Smooth muscle cell (in vitro differentiated cells): ENCODE data around the gene PPFIBP2. TPM values are rescaled to one million over a fixed set of nuclear protein-coding genes. Genes with fewer than 3 reads are reported as not detected.
A peak's percentile ranks its signal among the peaks of the same experiment; 100 is the strongest.

Experiments used
- DNase-seq: peaks from one replicate; lab custom pipeline; 2025; ENCODE audit not compliant: unreplicated experiment; lab: John Stamatoyannopoulos, UW
- H2AFZ ChIP-seq: fragments of 200-600 bp; sonication (generic); 2 replicates; pipeline ENCODE4 v1.6.0; 2016; ENCODE audit warnings: antibody characterized with exemption, low read depth, mild to moderate bottlenecking
- H3F3A ChIP-seq: fragments of 200-600 bp; sonication (generic); 2 replicates; pipeline ENCODE4 v1.6.0; 2017; ENCODE audit warnings: antibody characterized with exemption, low read depth
- H3K27ac ChIP-seq: fragments of 200-600 bp; sonication (generic); 2 replicates; pipeline ENCODE4 v1.5.1; 2016; ENCODE audit warnings: low read depth, mild to moderate bottlenecking
- H3K27me3 ChIP-seq: fragments of 200-600 bp; sonication (generic); 2 replicates; pipeline ENCODE4 v1.6.1; 2016; ENCODE audit warnings: low read depth, mild to moderate bottlenecking
- H3K36me3 ChIP-seq: fragments of 200-600 bp; sonication (generic); 2 replicates; pipeline ENCODE4 v1.5.1; 2016; ENCODE audit warnings: low read depth
- H3K4me1 ChIP-seq: fragments of 200-600 bp; sonication (generic); 2 replicates; pipeline ENCODE4 v1.5.1; 2016; ENCODE audit warnings: low read depth
- H3K4me2 ChIP-seq: fragments of 200-600 bp; sonication (generic); 2 replicates; pipeline ENCODE4 v1.6.0; 2016; ENCODE audit warnings: mild to moderate bottlenecking
- H3K4me3 ChIP-seq: fragments of 200-600 bp; sonication (generic); 2 replicates; pipeline ENCODE4 v1.5.1; 2016; ENCODE audit warnings: mild to moderate bottlenecking
- H3K79me2 ChIP-seq: fragments of 200-600 bp; sonication (generic); 2 replicates; pipeline ENCODE4 v1.6.0; 2016; ENCODE audit warnings: low read depth, mild to moderate bottlenecking
- H3K9ac ChIP-seq: fragments of 200-600 bp; sonication (generic); 2 replicates; pipeline ENCODE4 v1.6.0; 2016; ENCODE audit warnings: low read depth
- H3K9me3 ChIP-seq: fragments of 200-600 bp; sonication (generic); replicated peaks from 2 replicates; pipeline ENCODE4 v1.5.1; 2016; ENCODE audit warnings: low read depth
- H4K20me1 ChIP-seq: fragments of 200-600 bp; sonication (generic); 2 replicates; pipeline ENCODE4 v1.6.0; 2016; ENCODE audit warnings: low read depth
- CTCF ChIP-seq: fragments of 200-600 bp; sonication (generic); IDR thresholded peaks from 2 replicates; pipeline ENCODE4 v1.5.1; 2017; ENCODE audit warnings: borderline replicate concordance, mild to moderate bottlenecking, antibody characterized with exemption; ENCODE audit not compliant: insufficient read depth, poor library complexity, severe bottlenecking
- WGBS: methylation state at CpG from one replicate; pipeline ENCODE4 v1.1.7; 2016; ENCODE audit warnings: low lambda C conversion rate; 5-methylcytosine and 5-hydroxymethylcytosine counted together
- polyA plus RNA-seq: library from polyadenylated mRNA; unstranded; fragments of >200 nt; fragmentation: Nextera tagmentation; extraction: Ambion mirVana; gene quantifications from 2 replicates; pipeline ENCODE4 v1.2.1, GENCODE V29; 2016
- total RNA-seq: library from RNA; depleted of rRNA; stranded (reverse); fragments of >200 nt; gene quantifications from 2 replicates; pipeline ENCODE4 v1.2.3, GENCODE V29; 2014

PPFIBP2 gene
- total and polyA plus RNA-seq, 2 experiments from 2014 or later: 9.8 to 20.2 TPM

- no peaks in the 10 kb centered on the region for H3F3A ChIP-seq
- H4K20me1 ChIP-seq: no peaks in the 10 kb centered on the region
- H3K27ac ChIP-seq: no peak overlapping the region
- no peaks in the 10 kb centered on the region for H3K9me3 ChIP-seq
- no peak overlapping the region for H3K4me3 ChIP-seq
- no peaks in the 10 kb centered on the region for H3K79me2 ChIP-seq
- no peak for DNase-seq
- no peak overlapping the region for H3K4me2 ChIP-seq
- H3K36me3 ChIP-seq: no peaks in the 10 kb centered on the region
- H3K27me3 ChIP-seq: no peaks in the 10 kb centered on the region
- TF ChIP-seq CTCF: no peak
- 95% methylated on average over 3 of the region's 3 CpGs for WGBS
- no peak overlapping the region for H2AFZ ChIP-seq
- H3K4me1 ChIP-seq: no peaks in the 10 kb centered on the region
- H3K9ac ChIP-seq: no peak overlapping the region
These were observed 32.6 kb downstream of the PPFIBP2 start for GRCh38 chr11:7546324-7546791.

DNA sequence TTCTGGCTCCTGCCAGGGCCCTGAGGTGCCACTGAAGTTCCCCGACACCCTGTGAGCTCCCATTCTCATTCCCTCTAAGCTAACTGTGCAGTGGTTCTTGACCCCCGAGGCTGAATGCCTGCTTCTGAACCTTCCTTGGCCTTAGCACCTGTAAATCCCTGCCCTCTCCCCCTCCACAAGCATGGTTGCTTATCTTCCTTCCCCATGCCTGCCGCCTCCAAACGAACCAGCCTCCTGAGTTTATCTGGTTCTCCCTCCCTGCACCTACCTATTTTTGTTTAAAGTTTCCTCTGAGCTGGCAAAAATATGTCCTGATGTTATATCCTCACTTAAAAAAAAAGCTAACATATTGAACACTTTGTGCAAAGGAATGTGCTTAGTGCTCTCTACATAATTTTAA, 33.9 kb downstream of the PPFIBP2 start:
- no peak for TF ChIP-seq CTCF
- 86% methylated on average over 4 of the region's 4 CpGs for WGBS
- DNase-seq: no peak

DNA sequence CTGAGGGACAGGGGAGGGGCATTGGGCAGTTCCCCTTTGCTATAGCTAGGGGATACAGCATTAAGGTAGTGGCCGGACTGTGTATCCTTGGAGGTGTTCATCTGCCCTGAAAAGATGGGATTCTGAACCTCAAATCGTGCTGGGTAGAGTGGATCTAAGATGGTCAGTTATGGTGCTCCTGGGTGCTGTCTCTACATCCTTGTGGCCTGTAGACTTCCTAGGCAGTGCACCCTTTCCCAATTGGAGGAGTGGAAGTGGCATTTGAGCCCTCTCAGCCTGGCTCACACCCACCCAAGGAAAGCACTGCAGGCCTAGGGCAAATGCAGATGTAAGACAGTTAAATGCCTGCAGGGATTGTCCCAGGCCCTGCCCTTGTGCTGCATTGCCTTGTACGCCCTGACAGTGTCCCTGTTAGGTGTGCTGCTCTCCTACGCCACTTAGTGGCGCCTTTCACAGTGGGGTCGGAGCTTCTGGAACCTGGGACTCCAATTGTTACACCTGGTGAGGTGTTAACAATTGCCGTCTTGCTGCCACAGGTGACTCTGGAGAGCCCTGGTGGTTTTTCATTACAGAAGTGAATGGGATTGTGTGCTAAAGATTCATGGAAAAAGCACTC, 35.0 kb downstream of the PPFIBP2 start:
- Histone ChIP-seq H2AFZ (no peak overlapping the region), H3K79me2 (no peaks in the 10 kb centered on the region), H4K20me1 (no peaks in the 10 kb centered on the region), H3K9me3 (no peaks in the 10 kb centered on the region), H3K36me3 (no peaks in the 10 kb centered on the region), H3K4me2 (no peak overlapping the region), H3K9ac (no peak overlapping the region), H3K27me3 (no peaks in the 10 kb centered on the region), H3F3A (no peaks in the 10 kb centered on the region), H3K27ac (no peak overlapping the region), H3K4me1 (no peaks in the 10 kb centered on the region), H3K4me3 (no peak overlapping the region)
- no peak for DNase-seq
- 66% methylated on average over 7 of the region's 7 CpGs for WGBS
- TF ChIP-seq CTCF: peak; percentile 21

More for the DNA sequence above, 33.9 kb downstream of the PPFIBP2 start:
- H3F3A ChIP-seq: no peaks in the 10 kb centered on the region
- no peaks in the 10 kb centered on the region for H3K9me3 ChIP-seq
- no peaks in the 10 kb centered on the region for H4K20me1 ChIP-seq
- H3K4me1 ChIP-seq: no peaks in the 10 kb centered on the region
- H3K27ac ChIP-seq: no peak overlapping the region
- H2AFZ ChIP-seq: no peak overlapping the region
- no peak overlapping the region for H3K4me2 ChIP-seq
- H3K36me3 ChIP-seq: no peaks in the 10 kb centered on the region
- no peak overlapping the region for H3K9ac ChIP-seq
- no peaks in the 10 kb centered on the region for H3K27me3 ChIP-seq
- H3K4me3 ChIP-seq: no peak overlapping the region
- H3K79me2 ChIP-seq: no peaks in the 10 kb centered on the region

DNA sequence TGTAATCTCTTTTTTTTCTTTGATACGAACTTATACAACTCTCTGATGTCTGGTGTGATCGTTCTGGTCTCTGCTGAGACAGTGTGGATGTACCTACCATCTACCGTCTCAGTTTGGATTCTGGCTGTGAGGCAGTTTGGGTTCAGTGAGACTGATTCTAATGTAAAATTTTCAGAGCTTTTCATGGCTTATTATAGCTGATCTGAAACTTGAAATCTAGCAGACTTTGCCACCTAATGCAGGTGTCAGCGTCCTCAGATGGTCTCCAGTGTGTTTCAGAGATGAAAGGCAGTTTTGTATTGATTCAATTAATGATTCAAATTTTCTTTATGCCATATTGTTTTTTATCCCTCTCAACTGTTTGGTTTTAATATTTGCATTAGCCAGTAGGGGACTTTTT, 35.9 kb downstream of the PPFIBP2 start:
- H3F3A ChIP-seq: no peaks in the 10 kb centered on the region
- H2AFZ ChIP-seq: no peak overlapping the region
- H3K27me3 ChIP-seq: no peaks in the 10 kb centered on the region
- no peak overlapping the region for H3K9ac ChIP-seq
- no peak overlapping the region for H3K4me3 ChIP-seq
- no peaks in the 10 kb centered on the region for H3K4me1 ChIP-seq
- WGBS: 93% methylated on average over 4 of the region's 4 CpGs
- H3K36me3 ChIP-seq: no peaks in the 10 kb centered on the region
- H4K20me1 ChIP-seq: no peaks in the 10 kb centered on the region
- no peak overlapping the region for H3K4me2 ChIP-seq
- TF ChIP-seq CTCF: no peak
- no peaks in the 10 kb centered on the region for H3K9me3 ChIP-seq
- H3K27ac ChIP-seq: no peak overlapping the region
- H3K79me2 ChIP-seq: no peaks in the 10 kb centered on the region
- no peak for DNase-seq
